Cerebellar cortex (tissue), 1 donor: ENCODE measurements around the gene CEACAM21.
A peak's percentile ranks its signal among the peaks of the same experiment; 100 is the strongest.
"Not testable (repeated sequence)": the region's sequence is repeated elsewhere in the genome, so short reads cannot be mapped to it uniquely, and the experiment has no call there.

Experiments
- DNase-seq: peaks from one replicate; pipeline ENCODE4 v3.0.0-alpha.2; 2015; ENCODE audit warnings: low spot score

CEACAM21 gene

GRCh38 chr19:41549884-41550283, 26.1 kb upstream of the CEACAM21 start:
- no peak for DNase-seq

GRCh38 chr19:41551212-41551610, 24.8 kb upstream of the CEACAM21 start:
- no peak for DNase-seq

DNA sequence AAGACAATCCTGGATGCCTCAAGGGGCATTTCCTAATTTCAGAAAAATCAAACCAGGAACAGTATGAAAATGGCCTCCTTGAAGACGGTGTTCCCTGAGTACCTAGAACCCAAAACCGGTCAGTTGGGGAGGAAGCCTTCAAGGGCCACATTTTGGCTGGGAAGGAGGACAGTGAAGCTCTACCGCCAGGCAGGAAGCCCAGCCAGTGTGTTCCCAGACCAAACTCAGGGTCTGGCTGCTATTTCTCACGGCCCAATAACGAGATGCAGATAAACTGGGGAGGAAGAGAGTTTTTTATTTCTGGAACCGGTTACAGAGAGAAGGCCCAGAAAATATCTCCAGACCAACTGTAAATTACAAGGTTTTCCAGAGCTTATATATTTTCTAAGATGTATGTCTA, 24.3 kb upstream of the CEACAM21 start:
- no peak for DNase-seq

- DNase-seq = no peak
Observed at GRCh38 chr19:41552558-41552957, 23.4 kb upstream of the CEACAM21 start.

DNA sequence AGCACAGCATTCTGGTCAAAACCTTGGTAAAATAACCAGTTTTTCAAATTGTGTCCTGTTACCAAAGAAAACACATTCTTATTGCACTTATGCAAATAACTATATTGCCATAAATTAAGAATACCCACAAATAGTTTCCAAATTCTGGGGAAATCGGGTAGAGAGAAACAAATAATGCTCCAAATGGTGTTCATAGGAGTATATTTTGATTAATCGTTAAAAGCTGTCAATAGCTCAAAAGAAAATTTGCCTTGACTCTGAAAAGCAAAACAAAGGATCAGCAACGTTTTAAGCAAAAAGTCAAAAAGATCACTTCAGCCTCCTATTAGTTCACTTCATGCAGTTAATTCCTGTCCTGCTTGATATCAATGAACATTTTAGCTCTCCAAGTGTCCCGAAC, 22.2 kb upstream of the CEACAM21 start:
- DNase-seq = no peak

- DNase-seq = no peak
Observed at GRCh38 chr19:41554907-41555306, 21.1 kb upstream of the CEACAM21 start.

GRCh38 chr19:41555748-41556147, 20.2 kb upstream of the CEACAM21 start:
- DNase-seq = no peak

DNA sequence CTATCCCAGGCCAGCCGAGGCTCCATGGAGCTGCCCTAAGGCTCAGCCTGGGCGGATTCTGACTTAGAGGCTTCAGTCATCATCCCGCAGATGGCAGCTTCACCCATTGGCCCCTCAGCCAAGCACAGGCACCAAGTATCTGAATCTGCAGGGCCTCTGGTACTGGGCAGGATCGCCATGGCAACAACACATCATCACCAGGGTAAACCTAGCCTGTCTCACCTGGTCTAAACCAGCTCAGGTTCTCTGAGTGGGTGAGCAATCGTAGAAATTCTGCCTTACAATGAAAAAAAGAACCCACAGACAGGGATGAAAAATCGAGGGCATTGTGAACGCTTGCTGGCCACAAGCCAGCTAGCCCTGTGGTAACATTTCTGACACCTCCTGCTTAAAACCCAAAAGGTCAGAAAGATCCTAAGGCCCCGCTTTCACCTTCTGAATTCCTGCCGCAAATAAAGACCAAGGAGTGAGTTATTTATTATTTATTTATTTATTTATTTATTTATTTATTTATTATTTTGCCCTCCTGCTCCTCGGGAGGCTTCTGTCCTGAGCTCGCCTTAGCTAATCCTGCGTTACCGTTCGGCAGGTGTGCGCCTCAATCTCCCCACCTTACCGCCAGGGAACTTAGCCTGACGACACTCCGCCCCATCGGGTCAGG, 12.0 kb upstream of the CEACAM21 start:
- no peak for DNase-seq

GRCh38 chr19:41564515-41565378, 11.2 kb upstream of the CEACAM21 start:
- DNase-seq = no peak

DNA sequence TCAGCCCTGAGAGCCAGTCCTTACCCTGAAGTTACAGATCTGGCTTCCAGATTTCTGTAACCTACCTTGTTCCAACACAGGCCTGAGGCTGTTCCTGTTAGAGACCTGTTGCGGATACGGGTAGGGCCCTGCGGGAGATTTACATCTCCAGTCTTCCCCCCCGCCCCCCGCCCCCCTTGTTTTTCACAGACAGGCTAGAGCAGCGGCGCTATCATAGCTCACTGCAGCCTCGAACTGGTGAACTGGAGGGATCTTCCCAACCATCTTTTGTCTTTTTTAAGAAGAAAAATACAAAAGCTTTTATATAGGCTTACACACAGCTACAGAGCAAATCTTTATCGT, 10.6 kb upstream of the CEACAM21 start:
- DNase-seq = no peak

GRCh38 chr19:41566001-41566400, 10.0 kb upstream of the CEACAM21 start:
- DNase-seq = no peak

DNA sequence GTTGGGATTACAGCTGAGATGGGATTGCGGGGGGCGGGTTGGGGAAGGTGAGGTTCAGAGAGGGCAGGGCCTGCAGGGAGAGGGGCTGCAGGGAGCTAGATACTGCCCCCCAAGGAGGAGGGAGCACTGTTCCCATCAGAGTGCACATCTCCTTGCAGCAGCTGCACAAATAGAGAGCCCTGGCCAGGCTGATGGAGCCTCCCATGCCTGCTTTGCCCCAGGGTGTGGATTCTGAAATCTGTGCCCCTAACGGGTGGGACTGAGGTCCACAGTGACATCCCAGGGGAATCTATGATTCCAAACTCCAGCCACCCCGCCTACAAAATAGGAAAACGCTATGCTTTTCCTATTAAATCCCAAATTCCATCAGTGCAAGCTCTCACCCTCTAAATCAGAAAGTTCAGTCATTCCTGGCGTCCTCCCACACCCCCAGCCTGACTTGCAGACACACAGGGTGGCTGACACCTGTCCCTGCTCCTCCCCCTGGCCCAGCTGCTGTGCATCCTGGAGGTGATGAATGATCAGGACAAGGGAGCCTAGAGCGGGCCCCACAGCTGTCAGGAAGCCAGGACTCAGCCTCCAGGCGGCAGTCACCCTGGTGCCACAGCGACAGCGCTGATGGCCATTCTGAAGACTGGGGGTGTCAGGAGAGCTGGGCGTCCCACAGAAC, 6.3 kb upstream of the CEACAM21 start:
- no peak for DNase-seq

- no peak for DNase-seq
Observed at GRCh38 chr19:41570179-41570578, 5.8 kb upstream of the CEACAM21 start.

- DNase-seq = peak; percentile 53
Observed at GRCh38 chr19:41570639-41571112, 5.3 kb upstream of the CEACAM21 start.

GRCh38 chr19:41577144-41577830, 1.3 kb downstream of the CEACAM21 start:
- no peak for DNase-seq

DNA sequence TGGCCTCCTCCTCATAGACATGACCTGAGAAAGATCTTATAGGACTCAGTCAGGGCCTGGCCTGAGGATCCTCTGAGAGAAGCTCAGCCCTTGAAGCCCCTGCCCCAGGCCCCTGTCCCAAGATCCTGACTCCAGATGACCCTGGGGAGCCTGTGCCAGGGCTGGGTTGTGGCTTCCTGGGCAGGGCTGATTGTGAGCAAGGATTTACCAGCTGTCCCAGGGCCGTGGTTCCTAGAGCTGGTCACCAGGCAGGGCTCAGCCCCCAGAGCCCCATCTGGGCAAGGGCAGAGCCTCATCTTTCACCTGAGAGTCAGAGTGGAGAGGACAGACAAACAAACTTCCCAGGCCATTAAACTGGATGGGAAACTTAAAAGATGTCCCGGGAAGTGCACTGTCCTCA, 1.9 kb downstream of the CEACAM21 start:
- DNase-seq = no peak

DNA sequence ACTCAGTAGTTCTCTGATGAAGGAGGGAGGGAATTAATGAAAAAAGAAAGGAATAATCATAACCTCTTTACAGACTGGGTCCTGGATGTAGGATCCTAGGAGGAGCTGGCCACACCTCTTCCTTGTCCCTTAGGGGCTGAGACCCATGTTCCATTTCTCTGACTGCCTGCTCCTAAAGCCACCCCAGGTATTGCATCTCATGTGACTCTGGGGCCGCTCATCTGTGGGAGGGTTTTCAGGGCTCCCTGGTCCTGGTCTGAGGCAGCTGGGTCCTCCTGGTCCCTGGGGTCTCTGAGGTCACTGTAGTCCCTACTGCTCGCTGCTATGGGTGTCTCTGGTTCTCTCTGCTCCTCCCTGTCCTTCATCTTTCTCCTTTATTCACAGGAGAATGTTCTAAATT, 2.9 kb downstream of the CEACAM21 start:
- DNase-seq = no peak

GRCh38 chr19:41581068-41581467, 5.1 kb downstream of the CEACAM21 start:
- DNase-seq = not testable (repeated sequence)

GRCh38 chr19:41582577-41583182, 6.7 kb downstream of the CEACAM21 start:
- DNase-seq = not testable (repeated sequence)

DNA sequence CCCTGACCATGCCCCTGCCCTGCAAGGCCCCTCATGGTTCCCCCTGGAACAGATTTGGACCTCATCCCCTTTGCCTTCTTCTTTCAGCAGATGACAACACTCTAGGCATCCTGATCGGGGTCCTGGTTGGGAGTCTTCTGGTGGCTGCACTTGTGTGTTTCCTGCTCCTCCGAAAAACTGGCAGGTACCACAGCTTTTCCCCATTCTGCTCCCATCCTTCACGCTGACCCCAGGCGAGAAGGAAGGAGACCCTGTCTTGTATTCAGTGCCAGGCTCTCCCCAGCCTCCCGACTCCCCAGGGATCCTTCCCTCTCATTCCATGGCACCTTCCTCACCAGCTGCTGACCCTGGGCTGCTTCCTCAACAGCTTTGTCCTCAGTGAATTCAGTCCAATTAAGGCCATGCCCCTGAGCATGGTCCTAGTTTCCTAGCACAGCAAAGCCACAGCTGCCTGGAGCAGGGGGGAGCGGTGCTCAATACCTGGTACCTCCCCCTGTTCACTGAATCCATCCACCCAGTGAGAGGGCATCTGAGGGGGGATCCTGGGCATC, 8.4 kb downstream of the CEACAM21 start:
- no peak for DNase-seq

DNA sequence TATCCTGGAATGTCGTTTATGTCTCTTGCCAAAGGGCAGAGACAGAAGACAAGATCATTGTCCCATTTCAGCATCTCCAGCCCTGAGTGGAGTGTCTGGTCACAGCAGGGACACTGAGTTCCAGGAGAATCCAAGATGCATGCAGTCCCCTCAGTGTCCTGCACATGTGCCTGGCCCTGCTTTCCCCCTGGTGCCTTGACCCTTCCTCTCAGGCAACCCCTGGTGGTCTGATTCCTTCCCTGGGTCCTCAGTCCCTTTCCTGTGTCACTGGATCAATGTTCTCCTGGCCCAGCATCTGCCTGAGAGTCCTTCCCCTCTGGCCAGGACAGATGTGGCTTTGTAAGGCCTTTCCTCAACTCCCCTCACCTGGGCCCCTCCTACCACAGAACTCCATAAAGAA, 9.0 kb downstream of the CEACAM21 start:
- no peak for DNase-seq

GRCh38 chr19:41586064-41586463, 10.1 kb downstream of the CEACAM21 start:
- no peak for DNase-seq
